GM12874 (cell line): ENCODE results near the gene VWA7.

Source experiments
- TF ChIP-seq, protein P1 (sequence below): IDR thresholded peaks from 2 replicates; pipeline ENCODE4 v1.5.1; 2011; ENCODE audit warnings: low read depth, mild to moderate bottlenecking, control low read depth, low read length, moderate library complexity; ENCODE audit not compliant: insufficient read depth

Gene VWA7

DNA sequence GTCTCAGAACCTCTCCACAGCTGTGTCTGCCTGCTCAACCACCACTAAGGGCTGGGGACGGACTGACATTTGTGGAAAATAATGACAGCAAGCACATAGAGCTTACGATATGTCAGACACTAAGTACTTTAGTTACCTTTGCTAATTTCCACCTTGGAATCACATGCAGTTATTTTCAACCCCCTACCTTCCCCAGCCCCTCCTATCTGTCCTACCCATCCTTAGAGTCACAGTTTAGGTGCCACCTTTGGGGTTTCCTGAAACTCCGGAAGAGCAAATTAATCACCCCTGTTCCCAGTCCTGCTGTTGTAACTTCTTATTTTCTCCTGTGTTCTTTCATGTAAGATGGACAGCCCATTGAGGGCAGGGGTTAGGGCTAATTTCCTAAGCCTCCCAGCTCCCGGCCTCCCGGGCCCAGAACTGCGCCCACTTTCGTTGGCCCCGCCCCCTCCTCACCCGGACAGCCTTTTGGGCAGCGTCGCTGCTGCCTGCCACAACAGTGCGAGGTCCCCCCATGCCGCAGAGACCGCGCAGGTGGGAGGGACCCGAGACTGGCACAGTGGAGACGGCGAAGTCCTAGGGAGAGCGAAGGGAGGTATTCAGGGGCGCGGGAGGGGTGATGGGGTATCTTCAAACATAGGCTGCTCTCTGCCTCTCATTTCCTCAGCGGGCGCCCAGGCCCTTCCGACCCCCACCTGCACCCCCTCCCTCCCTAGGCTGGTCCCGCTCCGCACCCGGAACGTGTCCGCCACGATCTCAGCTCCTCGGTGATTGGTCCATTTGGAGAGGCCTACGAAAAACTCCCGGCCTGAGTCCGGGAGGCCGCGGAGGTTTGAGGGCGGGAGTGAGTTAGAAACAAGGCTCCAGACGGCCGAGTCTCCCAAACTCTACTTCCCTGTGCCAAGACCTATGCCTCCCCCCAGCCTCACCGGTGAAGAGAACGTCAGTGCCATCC is 49.1 kb downstream of the VWA7 start:
- TF ChIP-seq, protein P1, sequence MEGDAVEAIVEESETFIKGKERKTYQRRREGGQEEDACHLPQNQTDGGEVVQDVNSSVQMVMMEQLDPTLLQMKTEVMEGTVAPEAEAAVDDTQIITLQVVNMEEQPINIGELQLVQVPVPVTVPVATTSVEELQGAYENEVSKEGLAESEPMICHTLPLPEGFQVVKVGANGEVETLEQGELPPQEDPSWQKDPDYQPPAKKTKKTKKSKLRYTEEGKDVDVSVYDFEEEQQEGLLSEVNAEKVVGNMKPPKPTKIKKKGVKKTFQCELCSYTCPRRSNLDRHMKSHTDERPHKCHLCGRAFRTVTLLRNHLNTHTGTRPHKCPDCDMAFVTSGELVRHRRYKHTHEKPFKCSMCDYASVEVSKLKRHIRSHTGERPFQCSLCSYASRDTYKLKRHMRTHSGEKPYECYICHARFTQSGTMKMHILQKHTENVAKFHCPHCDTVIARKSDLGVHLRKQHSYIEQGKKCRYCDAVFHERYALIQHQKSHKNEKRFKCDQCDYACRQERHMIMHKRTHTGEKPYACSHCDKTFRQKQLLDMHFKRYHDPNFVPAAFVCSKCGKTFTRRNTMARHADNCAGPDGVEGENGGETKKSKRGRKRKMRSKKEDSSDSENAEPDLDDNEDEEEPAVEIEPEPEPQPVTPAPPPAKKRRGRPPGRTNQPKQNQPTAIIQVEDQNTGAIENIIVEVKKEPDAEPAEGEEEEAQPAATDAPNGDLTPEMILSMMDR = no peak

DNA sequence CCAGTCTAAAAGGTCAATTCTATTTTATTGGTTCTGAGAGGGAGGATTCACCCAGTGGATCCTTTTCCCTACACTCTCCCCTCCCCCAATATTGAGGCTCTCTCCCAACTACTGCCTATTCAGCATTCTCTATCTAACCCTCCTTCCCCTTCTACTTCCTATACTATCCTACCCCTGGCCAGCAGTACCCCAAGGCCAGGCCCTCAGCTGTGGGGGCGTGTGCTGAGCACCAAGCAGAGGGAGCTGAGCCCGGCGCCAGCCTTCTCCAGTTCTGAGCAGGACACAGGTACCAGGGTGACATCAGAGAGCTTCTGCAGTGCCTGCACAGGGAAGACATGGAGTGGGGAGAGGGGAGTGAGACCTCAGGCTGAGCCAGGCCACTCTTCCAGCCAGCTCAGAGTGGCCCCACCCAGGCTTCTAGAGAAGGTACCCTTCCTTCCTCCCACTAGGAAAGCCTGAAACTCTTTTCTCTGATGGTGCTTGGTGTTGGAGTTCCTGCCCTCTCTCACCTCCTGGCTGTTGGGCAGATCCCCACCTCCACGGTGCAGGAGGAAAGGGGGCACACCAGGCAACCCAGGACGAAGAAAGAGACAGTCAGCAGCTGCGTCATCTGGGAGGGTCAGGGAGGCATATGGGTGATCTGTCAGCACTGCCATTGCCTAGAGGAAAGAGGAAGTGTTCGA is 50.0 kb downstream of the VWA7 start:
- TF ChIP-seq, protein P1 = no peak

DNA sequence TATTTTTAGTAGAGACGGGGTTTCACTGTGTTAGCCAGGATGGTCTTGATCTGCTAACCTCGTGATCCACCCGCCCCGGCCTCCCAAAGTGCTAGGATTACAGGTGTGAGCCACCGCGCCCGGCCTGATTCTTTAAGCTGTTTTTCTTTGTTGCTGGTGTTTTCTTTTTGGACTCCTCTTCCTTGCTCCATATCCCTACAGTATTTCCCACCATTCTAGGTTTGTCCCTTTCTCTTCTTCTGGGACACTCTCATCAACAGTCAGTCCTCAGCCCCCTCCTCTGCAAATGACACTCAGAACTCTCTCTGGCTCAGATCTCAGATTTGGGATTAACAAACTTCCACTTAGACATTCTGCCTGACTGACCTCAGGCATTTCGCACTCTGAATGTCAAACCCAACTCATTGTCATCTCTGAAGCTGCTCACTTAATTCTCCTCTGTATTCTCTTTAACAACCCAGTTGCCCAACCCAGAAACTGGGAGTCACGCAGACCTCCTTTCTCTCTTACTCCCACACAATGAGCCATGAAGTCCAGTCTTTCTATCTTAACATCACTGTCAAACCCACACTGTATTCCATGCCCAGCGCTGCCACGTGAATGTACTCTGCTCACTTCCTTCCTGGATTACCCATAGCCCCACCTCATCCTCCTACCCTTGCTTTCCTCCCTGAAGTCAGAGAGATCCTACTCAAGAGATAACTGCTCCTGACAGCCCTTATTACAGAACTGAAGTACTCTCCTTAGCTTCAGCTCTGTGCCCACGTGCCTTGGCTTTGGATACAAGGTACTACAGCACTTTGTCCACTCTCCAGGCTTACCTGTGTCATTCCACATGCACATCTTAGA is 51.4 kb downstream of the VWA7 start:
- TF ChIP-seq, protein P1 = no peak

DNA sequence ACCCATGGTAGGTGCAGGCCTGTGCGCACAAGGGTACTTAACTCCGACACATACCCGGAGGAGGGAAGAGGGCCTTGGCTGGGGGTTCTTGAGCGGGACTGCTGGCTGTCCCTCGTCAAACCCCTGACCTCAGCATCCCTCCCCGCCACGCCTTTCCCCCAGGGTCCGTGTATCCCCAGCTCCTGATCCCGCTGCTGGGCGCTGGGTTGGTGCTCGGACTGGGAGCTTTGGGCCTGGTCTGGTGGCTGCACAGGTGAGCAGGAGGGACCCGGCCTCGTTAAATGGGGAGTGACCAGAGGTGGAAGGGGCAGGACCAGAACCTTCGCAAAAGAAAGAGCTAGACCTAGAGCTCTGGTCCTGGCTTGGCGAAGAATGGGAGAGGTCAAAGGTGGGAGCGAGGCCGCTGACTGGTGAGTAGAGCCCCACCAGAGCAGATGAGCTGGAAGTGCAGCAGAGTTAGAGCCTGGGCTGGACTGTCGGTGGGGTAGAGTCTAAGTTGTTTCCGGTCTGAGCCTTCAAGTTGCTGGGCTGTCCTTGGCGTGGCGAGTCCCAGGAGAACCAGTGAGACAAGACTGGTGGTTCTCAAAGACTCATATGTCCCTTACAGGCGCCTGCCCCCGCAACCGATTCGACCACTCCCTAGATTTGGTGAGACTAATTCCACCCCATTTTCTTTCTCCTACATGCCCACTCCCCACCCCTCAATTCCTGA is 53.0 kb downstream of the VWA7 start:
- TF ChIP-seq, protein P1 = no peak

DNA sequence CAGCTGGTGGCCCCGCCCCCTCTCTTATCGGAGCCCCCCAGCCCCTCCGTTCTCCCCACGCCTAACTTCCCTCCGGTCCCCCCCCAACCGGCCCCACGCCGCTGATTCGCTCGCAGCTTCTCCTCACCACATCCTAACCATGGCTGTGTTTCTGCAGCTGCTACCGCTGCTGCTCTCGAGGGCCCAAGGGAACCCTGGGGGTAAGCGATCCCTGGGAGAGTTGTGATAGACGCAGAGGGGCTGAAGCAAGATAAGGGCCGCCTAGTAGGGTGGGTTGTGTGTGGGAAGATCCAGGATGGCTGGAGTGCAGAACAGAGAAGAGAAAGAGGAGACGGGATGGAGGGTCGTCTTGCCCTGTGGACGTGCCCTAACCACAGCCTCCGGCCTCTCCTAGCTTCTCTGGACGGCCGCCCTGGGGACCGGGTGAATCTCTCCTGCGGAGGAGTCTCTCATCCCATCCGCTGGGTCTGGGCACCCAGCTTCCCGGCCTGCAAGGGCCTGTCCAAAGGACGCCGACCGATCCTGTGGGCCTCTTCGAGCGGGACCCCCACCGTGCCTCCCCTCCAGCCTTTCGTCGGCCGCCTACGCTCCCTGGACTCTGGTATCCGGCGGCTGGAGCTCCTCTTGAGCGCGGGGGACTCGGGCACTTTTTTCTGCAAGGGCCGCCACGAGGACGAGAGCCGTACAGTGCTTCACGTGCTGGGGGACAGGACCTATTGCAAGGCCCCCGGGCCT is 53.7 kb downstream of the VWA7 start, which contains the start of gene MPIG6B:
MPIG6B (plus strand) TSS at position 129 of the 735 bp plus-strand sequence; CDS start at position 140, 11 bp downstream.
- TF ChIP-seq, protein P1 = no peak

DNA sequence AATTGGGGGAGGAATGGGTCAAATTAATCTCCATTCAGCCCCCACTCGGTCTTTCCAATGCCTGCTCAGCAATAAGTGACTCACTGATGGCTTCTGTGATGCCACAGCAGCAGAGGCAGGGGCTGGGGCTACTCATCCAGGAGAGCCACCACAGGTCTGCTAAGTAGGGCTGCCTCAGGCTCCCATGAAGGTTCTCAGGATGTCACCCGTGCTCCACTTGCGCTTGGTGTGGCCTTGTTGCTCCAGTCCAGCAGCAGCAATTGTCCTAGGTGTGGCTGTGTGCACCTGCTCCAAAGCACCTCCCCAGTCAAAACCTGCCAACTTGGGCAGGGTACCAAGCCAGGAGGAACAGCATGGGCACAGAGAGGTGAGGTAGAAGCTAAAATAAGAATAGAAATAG is 55.0 kb downstream of the VWA7 start:
- TF ChIP-seq, protein P1 = no peak
